Liver (tissue), 9 donors: ENCODE measurements around the gene CRK. TPM values are rescaled to one million over a fixed set of nuclear protein-coding genes. Genes with fewer than 3 reads are reported as not detected.

Source experiments
- DNase-seq: peaks from one replicate; pipeline ENCODE4 v3.0.0-alpha.2; 2017; ENCODE audit warnings: low spot score
- H3K27ac ChIP-seq, 2 donors: one replicate each; pipeline ENCODE4 v1.7.0; 2013; ENCODE audit warnings: inconsistent platforms in 2 of 2, low read length in 2 of 2, control low read depth in 1 of 2, low read depth in 1 of 2, mild to moderate bottlenecking in 1 of 2
- H3K27me3 ChIP-seq, 4 donors: one replicate each; pipeline versions ENCODE4 v1.6.1 to v1.7.0; 2013; ENCODE audit warnings: low read length in 3 of 4, inconsistent platforms in 1 of 4, mild to moderate bottlenecking in 1 of 4, moderate library complexity in 1 of 4; ENCODE audit not compliant: control insufficient read depth in 4 of 4, insufficient read depth in 4 of 4
- H3K36me3 ChIP-seq, 4 donors: one replicate each; pipeline versions ENCODE4 v1.6.1 to v1.7.0; 2013; ENCODE audit warnings: low read length in 3 of 4, mild to moderate bottlenecking in 3 of 4, low read depth in 1 of 4, moderate library complexity in 1 of 4; ENCODE audit not compliant: control insufficient read depth in 4 of 4, insufficient read depth in 3 of 4
- H3K4me1 ChIP-seq, 4 donors: one replicate each; pipeline versions ENCODE4 v1.6.1 to v1.7.0; 2013; ENCODE audit warnings: low read length in 3 of 4, mild to moderate bottlenecking in 3 of 4, moderate library complexity in 1 of 4; ENCODE audit not compliant: control insufficient read depth in 4 of 4, insufficient read depth in 4 of 4
- H3K4me3 ChIP-seq, 3 donors: one replicate each; pipeline versions ENCODE4 v1.6.1 to v1.7.0; 2013; ENCODE audit warnings: low read length in 3 of 3, control low read depth in 1 of 3, low read depth in 1 of 3, mild to moderate bottlenecking in 1 of 3
- H3K9ac ChIP-seq, 2 donors: one replicate each; pipeline ENCODE4 v1.7.0; 2013; ENCODE audit warnings: low read length in 2 of 2, mild to moderate bottlenecking in 2 of 2, moderate library complexity in 2 of 2, control low read depth in 1 of 2, low read depth in 1 of 2
- H3K9me3 ChIP-seq, 4 donors: one replicate each; pipeline versions ENCODE4 v1.6.1 to v1.7.0; 2013; ENCODE audit warnings: low read length in 3 of 4; ENCODE audit not compliant: control insufficient read depth in 4 of 4
- ATF3 ChIP-seq: IDR thresholded peaks from 2 replicates; pipeline ENCODE4 v1.6.1; 2016; ENCODE audit warnings: antibody characterized with exemption
- CTCF ChIP-seq: fragments of 150-350 bp; IDR thresholded peaks from 2 replicates; pipeline ENCODE4 v1.5.1; 2017; ENCODE audit warnings: improper control_type of control experiment, low read depth, low read length; ENCODE audit not compliant: missing input control
- EGR1 ChIP-seq, 2 donors: IDR thresholded peaks; 2 replicates each; pipeline ENCODE4 v1.6.1; 2016 to 2018; ENCODE audit warnings: antibody characterized with exemption in 2 of 2, low read depth in 2 of 2
- FOXA2 ChIP-seq: IDR thresholded peaks from 2 replicates; pipeline ENCODE4 v1.6.1; 2016; ENCODE audit warnings: antibody characterized with exemption
- GABPA ChIP-seq, 2 donors: IDR thresholded peaks in 1 of 2; conservative IDR thresholded peaks in 1 of 2; 2 replicates each; pipeline ENCODE4 v1.6.1; 2016; ENCODE audit warnings: antibody characterized with exemption in 2 of 2, mild to moderate bottlenecking in 1 of 2, moderate library complexity in 1 of 2
- HNF4A ChIP-seq, 2 donors: conservative IDR thresholded peaks; 2 replicates each; pipeline ENCODE4 v1.6.1; 2016; ENCODE audit warnings: antibody characterized with exemption in 2 of 2, mild to moderate bottlenecking in 2 of 2
- HNF4G ChIP-seq: IDR thresholded peaks from 2 replicates; pipeline ENCODE4 v1.6.1; 2016; ENCODE audit warnings: antibody characterized with exemption
- JUND ChIP-seq, 2 donors: IDR thresholded peaks; 2 replicates each; pipeline ENCODE4 v1.6.1; 2016; ENCODE audit warnings: antibody characterized with exemption in 2 of 2
- NR2F2 ChIP-seq: IDR thresholded peaks from 2 replicates; pipeline ENCODE4 v1.6.1; 2016; ENCODE audit warnings: antibody characterized with exemption
- RAD21 ChIP-seq, 2 donors: IDR thresholded peaks; 2 replicates each; pipeline ENCODE4 v1.6.1; 2016; ENCODE audit warnings: antibody characterized with exemption in 2 of 2, mild to moderate bottlenecking in 2 of 2
- RXRA ChIP-seq, 2 donors: IDR thresholded peaks; 2 replicates each; pipeline ENCODE4 v1.6.1; 2017 to 2018; ENCODE audit warnings: antibody characterized with exemption in 2 of 2, mild to moderate bottlenecking in 1 of 2
- SP1 ChIP-seq: IDR thresholded peaks from 2 replicates; pipeline ENCODE4 v1.6.1; 2018; ENCODE audit warnings: antibody characterized with exemption, mild to moderate bottlenecking
- TAF1 ChIP-seq: conservative IDR thresholded peaks from 2 replicates; pipeline ENCODE4 v1.6.1; 2016; ENCODE audit warnings: antibody characterized with exemption, mild to moderate bottlenecking
- YY1 ChIP-seq: IDR thresholded peaks from 2 replicates; pipeline ENCODE4 v1.6.1; 2016; ENCODE audit warnings: antibody characterized with exemption, mild to moderate bottlenecking
- ZBTB33 ChIP-seq: IDR thresholded peaks from 2 replicates; pipeline ENCODE4 v1.6.1; 2016; ENCODE audit warnings: antibody characterized with exemption
- WGBS: extraction: QIAGEN DNeasy Blood & Tissue Kit; methylation state at CpG from one replicate; pipeline ENCODE4 v1.1.7; 2013; 5-methylcytosine and 5-hydroxymethylcytosine counted together
- polyA plus RNA-seq, 2 donors: library from polyadenylated mRNA; stranded (reverse) in 1 of 2; unstranded in 1 of 2; fragments of 200-250 nt in 1 of 2; fragments of >200 nt in 1 of 2; fragmentation: Nextera tagmentation in 1 of 2; extraction: Ambion mirVana in 1 of 2; gene quantifications; one replicate each; pipeline versions ENCODE4 v1.2.1 to v1.2.3, GENCODE V29; 2013 to 2015
- total RNA-seq, 2 donors: library from RNA; depleted of rRNA; stranded (reverse); fragments of >200 nt; gene quantifications; one replicate each; pipeline ENCODE4 v1.2.3, GENCODE V29; 2014
- TF ChIP-seq, protein P1 (sequence below): IDR thresholded peaks from 2 replicates; pipeline ENCODE4 v1.6.1; 2016; ENCODE audit warnings: antibody characterized with exemption
- TF ChIP-seq, protein P2 (sequence below): IDR thresholded peaks from 2 replicates; pipeline ENCODE4 v1.6.1; 2016; ENCODE audit warnings: antibody characterized with exemption, mild to moderate bottlenecking
- donor health status: healthy.
- donor health status: healthy.
- donor health status: healthy.
- donor health status: healthy.
- donor health status: healthy.

Gene CRK
- total and polyA plus RNA-seq, 4 donors, result 29.5 to 69.9 (median 34.8) TPM

DNA sequence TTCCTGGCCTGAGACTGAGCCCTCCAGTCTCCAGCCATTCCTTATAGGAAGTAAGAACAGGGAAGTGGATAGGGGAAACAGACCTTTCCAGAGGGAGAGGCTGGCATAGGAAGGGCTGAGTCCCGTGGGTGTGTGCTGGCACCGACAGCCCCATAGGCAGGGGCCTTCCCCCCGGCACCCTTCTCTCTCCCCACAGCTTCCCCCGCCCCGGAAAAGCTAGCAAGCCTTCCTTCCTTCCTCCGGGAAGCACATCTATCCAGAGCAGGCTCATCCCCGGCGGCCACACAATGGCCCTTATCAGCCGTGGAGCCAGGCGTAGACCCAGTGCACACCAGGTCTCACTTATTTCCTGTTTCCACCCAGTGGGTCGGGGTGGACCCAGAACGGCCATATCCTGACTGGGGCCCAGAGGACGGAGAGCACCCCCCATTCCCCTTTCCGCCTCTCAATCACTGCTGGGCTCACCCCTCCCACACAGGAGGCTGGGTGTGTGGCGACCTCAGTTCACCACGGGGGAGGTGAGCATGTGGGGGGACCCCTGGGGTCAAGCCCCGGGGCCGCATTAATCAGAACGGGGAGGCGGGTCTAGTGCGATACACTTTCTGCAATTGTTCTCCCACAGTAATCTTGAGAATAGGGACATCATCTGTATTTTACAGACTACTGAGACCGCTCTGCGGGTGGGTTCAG, 37.4 kb upstream of the CRK start:
- Histone ChIP-seq H3K36me3 (peaks cover 1 to 25% (median 16%) of the 10 kb centered on the region in 4 donors), H3K4me1 (peaks cover 10 to 36% (median 25%) of the 10 kb centered on the region in 4 donors), H3K27ac (peak overlapping the region; percentile 5 to 54), H3K4me3 (no peak overlapping the region), H3K27me3 (no peaks in the 10 kb centered on the region), H3K9me3 (no peaks in the 10 kb centered on the region), H3K9ac (no peak overlapping the region)
- WGBS, result 71% methylated on average over 23 of the region's 23 CpGs
- TF ChIP-seq NR2F2 (peak; percentile 93), RXRA (IDR thresholded peaks at IDR 0.05) (no peak), HNF4A (conservative IDR thresholded peaks at IDR 0.05) (no peak), JUND (IDR thresholded peaks at IDR 0.05) (no peak), EGR1 (IDR thresholded peaks at IDR 0.05; ENCODE audit: low read depth in 2 of 2) (peak in 1 of 2 donors; percentile 55), SP1 (peak; percentile 33), YY1 (no peak), TAF1 (no peak)
- TF ChIP-seq, protein P1, sequence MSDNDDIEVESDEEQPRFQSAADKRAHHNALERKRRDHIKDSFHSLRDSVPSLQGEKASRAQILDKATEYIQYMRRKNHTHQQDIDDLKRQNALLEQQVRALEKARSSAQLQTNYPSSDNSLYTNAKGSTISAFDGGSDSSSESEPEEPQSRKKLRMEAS, result no peak
- TF ChIP-seq, protein P2, sequence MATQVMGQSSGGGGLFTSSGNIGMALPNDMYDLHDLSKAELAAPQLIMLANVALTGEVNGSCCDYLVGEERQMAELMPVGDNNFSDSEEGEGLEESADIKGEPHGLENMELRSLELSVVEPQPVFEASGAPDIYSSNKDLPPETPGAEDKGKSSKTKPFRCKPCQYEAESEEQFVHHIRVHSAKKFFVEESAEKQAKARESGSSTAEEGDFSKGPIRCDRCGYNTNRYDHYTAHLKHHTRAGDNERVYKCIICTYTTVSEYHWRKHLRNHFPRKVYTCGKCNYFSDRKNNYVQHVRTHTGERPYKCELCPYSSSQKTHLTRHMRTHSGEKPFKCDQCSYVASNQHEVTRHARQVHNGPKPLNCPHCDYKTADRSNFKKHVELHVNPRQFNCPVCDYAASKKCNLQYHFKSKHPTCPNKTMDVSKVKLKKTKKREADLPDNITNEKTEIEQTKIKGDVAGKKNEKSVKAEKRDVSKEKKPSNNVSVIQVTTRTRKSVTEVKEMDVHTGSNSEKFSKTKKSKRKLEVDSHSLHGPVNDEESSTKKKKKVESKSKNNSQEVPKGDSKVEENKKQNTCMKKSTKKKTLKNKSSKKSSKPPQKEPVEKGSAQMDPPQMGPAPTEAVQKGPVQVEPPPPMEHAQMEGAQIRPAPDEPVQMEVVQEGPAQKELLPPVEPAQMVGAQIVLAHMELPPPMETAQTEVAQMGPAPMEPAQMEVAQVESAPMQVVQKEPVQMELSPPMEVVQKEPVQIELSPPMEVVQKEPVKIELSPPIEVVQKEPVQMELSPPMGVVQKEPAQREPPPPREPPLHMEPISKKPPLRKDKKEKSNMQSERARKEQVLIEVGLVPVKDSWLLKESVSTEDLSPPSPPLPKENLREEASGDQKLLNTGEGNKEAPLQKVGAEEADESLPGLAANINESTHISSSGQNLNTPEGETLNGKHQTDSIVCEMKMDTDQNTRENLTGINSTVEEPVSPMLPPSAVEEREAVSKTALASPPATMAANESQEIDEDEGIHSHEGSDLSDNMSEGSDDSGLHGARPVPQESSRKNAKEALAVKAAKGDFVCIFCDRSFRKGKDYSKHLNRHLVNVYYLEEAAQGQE, result no peak
- no peak for DNase-seq

- no peaks in the 10 kb centered on the region for H3K9me3 ChIP-seq
- peaks cover 1 to 25% (median 13%) of the 10 kb centered on the region in 4 donors for H3K36me3 ChIP-seq
- WGBS, result 72% methylated on average over 35 of the region's 35 CpGs
- no peaks in the 10 kb centered on the region for H3K27me3 ChIP-seq
- H3K4me1 ChIP-seq, result peaks cover 10 to 45% (median 29%) of the 10 kb centered on the region in 4 donors
- no peak within 1 kb of the TSS for H3K9ac ChIP-seq
- H3K27ac ChIP-seq, result peak within 1 kb of the TSS; percentile 54 to 63
- DNase-seq, result no peak
- peak within 1 kb of the TSS in 2 of 3 donors; percentile 51 to 94 for H3K4me3 ChIP-seq
- TF ChIP-seq ATF3 (no peak), HNF4G (no peak), SP1 (no peak), NR2F2 (no peak), GABPA (IDR thresholded peaks at IDR 0.05 in 1 of 2, conservative IDR thresholded peaks at IDR 0.05 in 1 of 2) (no peak), ZBTB33 (no peak), RAD21 (IDR thresholded peaks at IDR 0.05) (no peak), EGR1 (IDR thresholded peaks at IDR 0.05; ENCODE audit: low read depth in 2 of 2) (no peak), JUND (IDR thresholded peaks at IDR 0.05) (no peak), YY1 (no peak), FOXA2 (no peak), RXRA (IDR thresholded peaks at IDR 0.05) (no peak), CTCF (no peak)
- TF ChIP-seq, protein P1, result no peak
- TF ChIP-seq, protein P2, result no peak
Observed at GRCh38 chr17:1492249-1493206, 36.5 kb upstream of the CRK start, which contains the start of gene MYO1C. TSS of gene MYO1C (minus strand) at chr17:1492686. CDS start at chr17:1492487, 199 bp downstream.
